HCEC 1CT (cell line): Measurements from ENCODE around the gene CTRL.
"Not testable (repeated sequence)": the region's sequence is repeated elsewhere in the genome, so short reads cannot be mapped to it uniquely, and the experiment has no call there.

ENCODE experiments used
- DNase-seq: peaks from one replicate; pipeline ENCODE4 v3.0.0-alpha.2; 2017

The CTRL gene

DNA sequence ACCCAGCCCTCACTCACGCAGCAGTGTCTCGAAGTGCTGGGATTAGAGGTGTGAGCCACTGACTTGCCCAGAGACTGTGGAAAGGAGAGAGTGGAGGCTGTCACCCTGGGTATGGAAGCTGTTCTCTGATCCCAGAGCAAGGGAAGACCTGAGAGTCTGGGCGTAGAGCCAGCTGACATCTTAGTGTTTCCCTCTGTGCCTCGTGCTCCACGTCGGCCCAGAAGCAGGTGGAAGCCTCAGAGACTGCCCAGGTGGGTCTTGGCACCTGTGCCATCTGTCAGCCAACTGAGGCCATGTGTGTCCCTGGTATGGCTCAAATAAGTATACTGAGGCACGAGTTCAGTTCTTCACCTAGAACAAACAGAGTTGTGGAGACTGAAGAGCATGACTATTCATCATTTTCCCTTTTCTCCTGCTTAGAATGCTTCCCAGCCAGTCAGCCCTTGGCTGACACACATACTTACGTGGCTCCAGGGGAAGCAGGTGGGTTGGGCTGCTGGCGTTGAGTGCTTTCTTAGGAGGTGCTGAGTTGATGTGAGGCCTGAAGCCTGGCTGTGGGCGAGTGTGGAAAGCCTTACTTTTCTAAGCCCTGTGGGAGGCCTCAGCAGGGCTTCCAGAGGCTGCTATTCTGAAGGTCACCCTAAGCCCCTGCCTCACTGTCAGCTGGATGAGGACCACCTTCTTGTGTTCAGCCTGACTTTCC, 8.1 kb downstream of the CTRL start:
- DNase-seq = no peak

DNA sequence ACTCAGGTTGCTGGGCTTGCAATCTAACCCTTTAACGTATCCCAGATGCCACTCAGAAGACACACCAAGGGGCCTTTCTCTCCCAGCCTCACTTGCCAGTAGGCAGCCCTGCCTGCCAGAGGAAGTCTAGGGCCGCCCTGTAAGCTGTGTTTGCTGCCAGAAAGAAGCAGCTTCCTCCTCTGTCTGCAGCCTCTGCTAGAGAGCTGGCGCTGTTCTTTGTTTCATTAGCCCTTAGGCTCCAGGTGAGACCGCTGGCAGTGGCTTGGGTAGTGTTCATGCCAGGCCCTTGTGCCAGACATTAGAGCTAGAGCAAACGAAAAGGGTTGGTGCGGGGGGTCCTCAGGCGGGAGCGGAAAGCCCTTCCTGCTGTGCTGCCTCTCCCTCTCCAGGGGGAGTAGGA, 8.9 kb downstream of the CTRL start:
- DNase-seq = no peak

GRCh38 chr16:67922221-67922620, 9.4 kb downstream of the CTRL start:
- no peak for DNase-seq

DNA sequence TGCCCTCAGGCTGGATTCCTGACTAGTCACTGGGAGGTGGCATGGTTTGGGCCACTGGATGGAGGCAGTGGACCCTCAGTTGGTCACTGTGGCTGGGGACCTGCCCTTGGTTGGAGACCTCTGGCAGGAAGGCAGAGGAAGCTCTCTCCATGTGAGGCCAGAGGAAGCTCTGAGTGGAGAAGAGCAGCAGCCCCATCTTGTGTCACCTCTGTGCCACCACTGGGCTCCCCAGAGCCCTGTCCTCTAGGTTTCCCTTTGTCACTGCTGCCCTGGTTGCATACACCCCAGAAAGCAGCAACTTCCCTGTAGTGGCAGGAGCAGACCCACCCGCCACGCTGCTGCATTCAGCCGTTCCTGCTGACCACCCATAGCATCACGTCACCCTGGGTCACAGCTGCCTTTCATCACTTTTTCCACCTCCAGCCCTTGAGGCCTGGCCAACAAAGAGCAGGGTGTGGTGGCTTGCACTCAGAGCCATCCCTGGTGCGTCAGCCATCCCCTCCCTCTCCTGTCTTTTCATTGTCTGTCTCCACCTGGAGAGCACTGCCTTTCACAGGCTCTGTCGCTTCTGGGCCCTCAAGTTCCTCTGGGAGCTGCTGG, 11.9 kb downstream of the CTRL start:
- no peak for DNase-seq

DNA sequence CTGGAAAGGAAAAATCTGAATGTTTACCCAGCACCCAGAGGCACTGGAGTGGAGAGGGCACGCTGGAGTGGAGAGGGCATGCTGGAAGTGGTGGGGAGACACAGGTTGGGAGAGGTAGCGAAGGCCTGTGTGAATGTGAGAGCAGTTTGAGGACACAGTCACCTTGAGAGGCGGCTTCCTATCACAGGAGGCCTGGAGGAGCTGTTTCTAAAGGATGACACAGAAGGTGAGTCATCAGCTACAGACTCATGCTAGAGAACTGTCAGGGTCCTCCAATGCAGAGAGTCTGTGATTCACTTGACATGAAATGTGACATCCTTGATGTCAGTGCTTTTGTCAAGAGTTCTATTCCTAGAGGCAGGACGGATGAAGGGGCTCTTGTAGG, 13.8 kb downstream of the CTRL start:
- DNase-seq = peak; percentile 82

GRCh38 chr16:67917140-67917851, 14.4 kb downstream of the CTRL start:
- no peak for DNase-seq

DNA sequence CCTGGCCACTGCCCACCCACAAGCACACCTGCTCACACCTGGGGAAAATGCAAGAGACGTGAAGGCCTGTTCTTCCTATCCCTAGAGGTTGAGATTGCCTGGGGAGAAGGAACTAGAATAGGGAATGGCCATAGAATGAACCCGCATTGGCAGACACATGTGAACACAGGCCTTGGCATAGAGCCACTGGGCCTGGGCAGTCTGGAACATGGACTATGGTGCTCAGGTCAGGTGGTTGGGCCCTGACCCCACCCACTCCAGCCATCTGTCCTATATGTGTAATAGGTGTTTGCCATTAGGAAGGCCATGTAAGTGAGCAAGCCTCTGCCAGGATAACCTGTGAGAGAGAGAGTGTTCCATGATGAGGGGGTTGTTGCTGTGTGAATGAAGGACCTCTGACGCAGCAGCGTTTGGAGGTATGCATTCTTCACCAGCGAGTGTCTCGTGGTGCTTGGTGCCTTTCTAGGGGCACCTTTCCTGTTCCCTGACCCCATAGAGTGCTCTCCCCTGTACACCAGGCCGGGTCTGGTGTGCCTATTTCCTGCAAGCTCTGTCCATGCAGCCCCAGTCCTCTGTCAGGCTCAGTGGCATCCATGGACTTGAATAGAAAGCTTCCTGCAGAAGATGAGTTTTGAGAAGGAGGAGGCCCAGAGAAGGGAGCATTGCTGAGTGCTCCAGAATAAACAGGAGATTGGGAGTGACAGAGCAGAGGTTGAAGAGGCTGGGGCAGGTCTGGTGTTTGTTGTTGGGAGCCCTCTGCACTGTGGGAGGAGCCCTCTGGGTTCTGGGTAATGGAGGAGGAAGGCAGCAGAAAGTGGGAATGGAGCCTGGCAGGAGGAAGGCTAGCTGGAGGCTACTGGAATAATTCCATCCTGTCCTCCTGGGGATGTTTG, 15.6 kb downstream of the CTRL start:
- DNase-seq = no peak

DNA sequence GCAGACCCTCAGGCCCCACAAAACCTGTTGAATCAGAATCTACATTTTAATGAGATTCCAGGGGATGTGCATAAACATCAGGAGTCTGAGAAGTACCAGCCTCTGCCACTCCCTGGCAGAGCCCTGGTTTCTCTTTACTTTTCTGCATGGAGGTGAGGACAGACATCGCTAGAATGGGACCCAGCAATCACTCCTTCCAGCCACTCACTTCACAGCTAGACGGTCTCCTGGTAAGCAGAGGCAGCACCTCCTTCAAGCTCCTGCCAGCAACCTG, 16.2 kb downstream of the CTRL start:
- DNase-seq = not testable (repeated sequence)

DNA sequence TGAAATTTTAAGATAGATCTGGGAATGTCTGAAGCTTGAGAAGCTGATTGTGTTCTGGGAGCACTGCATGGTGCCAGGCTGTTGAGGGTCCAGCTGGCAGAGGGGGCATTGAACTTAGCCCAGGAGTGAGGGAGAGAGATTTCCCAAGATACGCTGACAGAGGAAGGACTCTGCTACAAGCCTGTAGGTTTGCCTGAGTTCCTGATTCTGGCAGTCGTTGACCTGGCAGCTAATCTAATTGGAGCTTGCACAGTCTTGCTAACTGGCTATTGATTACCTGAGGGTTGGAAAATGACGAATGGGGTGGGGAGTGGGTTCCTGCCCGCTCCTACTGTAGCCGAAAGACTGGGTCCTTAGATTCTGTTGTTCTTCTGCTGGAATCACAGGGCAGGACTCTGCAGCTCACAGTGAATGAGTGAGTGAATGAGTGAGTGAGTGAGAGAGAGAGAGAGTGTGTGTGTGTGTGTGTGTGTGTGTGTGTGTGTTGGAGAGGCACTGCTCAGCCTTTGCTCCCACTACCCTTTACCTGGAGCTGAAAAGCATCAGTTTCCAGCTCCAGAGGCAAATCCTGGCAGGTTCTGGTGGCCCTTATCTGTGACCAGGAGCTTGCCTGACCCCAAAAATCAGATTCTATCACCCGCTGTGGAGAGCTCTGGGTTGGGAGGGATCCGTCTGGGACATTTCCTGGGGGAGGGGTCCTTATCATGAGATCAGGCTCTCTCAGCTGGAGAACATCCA, 16.7 kb downstream of the CTRL start:
- DNase-seq = no peak

GRCh38 chr16:67910158-67910557, 21.5 kb downstream of the CTRL start:
- no peak for DNase-seq

DNA sequence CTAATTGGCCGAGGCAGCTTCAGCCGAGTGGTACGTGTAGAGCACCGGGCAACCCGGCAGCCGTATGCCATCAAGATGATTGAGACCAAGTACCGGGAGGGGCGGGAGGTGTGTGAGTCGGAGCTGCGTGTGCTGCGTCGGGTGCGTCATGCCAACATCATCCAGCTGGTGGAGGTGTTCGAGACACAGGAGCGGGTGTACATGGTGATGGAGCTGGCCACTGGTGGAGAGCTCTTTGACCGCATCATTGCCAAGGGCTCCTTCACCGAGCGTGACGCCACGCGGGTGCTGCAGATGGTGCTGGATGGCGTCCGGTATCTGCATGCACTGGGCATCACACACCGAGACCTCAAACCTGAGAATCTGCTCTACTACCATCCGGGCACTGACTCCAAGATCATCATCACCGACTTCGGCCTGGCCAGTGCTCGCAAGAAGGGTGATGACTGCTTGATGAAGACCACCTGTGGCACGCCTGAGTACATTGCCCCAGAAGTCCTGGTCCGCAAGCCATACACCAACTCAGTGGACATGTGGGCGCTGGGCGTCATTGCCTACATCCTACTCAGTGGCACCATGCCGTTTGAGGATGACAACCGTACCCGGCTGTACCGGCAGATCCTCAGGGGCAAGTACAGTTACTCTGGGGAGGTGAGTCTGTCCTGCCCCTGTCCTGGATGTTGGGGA, 22.5 kb downstream of the CTRL start:
- no peak for DNase-seq

- DNase-seq = no peak
Measured at GRCh38 chr16:67907397-67908180, 24.1 kb downstream of the CTRL start.

DNA sequence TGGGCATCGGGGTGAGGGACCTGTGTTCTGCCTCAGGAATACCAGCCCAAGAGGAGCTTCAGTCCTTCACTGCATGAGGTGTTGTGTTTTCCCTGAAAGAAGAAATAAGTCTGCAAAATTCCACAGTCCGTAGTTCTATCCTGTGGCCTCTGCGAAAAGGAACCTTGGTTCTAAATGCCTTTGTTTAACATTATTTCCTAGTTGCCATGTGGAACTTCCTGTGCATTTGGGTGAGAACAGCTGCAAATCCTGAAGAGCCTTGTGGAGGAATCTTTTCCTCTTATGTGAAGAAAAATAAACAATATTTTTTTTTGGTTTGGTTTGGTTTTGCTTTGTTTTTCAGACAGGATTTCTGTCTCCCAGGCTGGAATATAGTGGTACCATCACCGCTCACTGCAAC, 28.8 kb downstream of the CTRL start:
- no peak for DNase-seq

GRCh38 chr16:67901734-67902133, 29.9 kb downstream of the CTRL start:
- DNase-seq = no peak

GRCh38 chr16:67897231-67897630, 34.4 kb downstream of the CTRL start:
- DNase-seq = no peak

DNA sequence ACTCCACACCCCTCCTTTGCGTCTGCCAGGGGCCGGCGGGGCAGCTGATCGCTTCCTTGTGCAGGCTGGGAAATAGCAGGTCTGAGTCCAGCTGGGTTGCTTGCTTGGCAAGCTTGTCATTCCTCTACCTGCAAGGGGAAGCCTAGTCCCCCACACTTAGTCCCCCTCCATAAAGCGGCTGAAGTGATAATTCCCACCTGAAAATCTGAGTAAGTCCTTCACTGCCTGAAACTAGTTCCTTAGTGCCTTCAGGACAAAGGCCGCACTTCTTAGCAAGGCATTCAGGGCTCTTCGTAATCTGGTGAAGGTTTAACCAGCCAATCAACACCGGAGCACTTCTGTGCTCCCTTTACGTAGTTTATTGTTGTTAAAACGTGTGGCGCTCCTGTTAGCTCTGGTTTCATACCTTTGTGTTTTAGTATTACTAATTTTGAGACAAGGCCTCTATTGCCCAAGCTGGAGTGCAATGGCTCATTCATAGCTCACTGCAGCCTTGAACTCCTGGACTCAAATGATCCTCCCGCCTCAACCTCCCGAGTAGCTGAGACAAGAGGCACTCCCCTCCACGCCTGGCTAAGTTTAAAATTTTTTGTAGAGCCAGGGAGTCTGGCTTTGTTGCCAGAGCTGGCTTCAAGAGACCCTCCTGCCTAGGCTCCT, 37.8 kb downstream of the CTRL start:
- DNase-seq = no peak

GRCh38 chr16:67892899-67893742, 38.5 kb downstream of the CTRL start, which contains the start of gene PSKH1:
Gene PSKH1 (plus strand): TSS chr16:67893254. CDS start chr16:67908750, 15,496 bp downstream.
- DNase-seq = peak; percentile 95

GRCh38 chr16:67892375-67892774, 39.3 kb downstream of the CTRL start:
- DNase-seq = no peak

DNA sequence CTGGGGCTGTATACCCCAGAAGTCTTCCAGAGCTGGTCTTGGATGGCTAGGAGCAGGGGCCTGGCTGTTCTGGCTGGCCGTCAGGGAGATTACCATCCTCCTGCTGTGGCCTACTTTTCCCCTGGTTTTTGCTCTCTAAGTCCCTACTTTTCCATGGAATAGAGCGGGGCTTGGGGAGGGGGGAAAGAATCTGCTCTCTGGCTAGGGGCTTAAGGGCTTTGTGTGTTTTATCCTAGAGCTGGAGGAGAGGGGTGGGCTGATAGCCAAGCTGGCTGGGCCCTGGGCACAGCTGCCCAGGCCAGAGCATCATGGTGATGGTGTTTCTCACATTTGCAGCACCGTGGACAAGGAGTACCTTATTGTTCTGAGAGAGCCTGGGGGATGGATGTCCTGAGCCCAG, 43.3 kb downstream of the CTRL start:
- no peak for DNase-seq

DNA sequence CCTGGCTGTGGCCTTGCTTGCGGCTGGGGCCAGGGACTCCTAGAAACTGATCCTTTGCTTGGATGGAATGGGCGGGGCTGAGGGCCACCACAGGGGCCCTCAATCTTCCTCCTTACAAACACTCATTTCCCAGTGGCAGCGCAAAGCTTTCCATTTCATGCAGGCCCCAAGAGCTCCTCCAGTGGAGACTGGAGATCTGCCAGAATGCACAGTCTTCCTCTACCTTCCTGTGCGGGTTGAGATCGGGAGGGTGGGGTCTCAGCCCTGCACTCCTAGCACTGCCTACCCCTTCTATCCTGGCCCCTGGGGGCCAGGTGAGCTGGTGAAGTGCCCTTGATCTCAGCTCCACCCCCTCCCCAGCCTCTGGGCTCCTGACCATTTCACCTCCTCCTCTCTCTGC, 45.3 kb downstream of the CTRL start:
- no peak for DNase-seq
